Measurements from ENCODE around the gene SLC38A9.

DNA sequence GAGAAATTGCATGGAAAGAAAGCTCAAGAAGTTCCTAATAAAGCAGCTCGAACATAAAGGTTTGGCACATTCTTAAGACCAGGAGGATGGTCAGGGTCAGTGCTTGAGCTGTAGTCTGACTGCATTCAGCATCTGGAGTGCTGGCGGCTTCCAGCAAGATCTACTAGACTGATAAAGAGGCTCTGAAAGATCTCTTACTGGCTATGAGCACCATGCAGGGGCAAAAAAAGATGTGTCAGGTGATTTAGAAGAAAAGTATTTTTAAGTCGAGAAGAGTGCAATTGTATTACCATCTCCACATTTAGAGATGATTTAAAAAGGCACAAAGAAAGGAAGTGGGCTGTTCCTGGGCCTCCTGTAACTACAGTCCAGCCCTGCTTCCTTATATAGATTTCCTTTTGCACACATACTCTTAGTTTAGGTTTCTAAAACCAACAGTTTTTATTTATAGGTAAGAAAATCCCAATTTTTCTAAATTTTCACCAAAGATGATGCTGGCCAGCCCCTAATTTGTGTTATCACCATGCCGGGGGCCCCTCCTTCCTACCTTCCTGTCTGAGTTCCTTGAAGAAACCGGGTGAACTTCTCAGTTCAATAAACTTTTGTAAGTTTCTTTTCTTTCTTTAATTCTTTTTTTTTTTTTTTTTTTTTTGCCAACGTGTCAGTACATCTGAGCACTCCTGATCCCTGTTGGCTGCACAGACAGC lies 111.5 kb downstream of the SLC38A9 start:
- TF ChIP-seq POLR2A (IDR thresholded peaks at IDR 0.05): no peak
- TF ChIP-seq, protein P1, sequence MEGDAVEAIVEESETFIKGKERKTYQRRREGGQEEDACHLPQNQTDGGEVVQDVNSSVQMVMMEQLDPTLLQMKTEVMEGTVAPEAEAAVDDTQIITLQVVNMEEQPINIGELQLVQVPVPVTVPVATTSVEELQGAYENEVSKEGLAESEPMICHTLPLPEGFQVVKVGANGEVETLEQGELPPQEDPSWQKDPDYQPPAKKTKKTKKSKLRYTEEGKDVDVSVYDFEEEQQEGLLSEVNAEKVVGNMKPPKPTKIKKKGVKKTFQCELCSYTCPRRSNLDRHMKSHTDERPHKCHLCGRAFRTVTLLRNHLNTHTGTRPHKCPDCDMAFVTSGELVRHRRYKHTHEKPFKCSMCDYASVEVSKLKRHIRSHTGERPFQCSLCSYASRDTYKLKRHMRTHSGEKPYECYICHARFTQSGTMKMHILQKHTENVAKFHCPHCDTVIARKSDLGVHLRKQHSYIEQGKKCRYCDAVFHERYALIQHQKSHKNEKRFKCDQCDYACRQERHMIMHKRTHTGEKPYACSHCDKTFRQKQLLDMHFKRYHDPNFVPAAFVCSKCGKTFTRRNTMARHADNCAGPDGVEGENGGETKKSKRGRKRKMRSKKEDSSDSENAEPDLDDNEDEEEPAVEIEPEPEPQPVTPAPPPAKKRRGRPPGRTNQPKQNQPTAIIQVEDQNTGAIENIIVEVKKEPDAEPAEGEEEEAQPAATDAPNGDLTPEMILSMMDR (IDR thresholded peaks at IDR 0.05): no peak

Measured in uterus (tissue), 2 donors.